Sigmoid colon (tissue), 4 donors: ENCODE measurements around the gene RAB29.

Source experiments
- EP300 ChIP-seq, 4 donors: sonication (generic); formaldehyde crosslinking; IDR thresholded peaks; one replicate each; pipeline ENCODE4 v1.6.1; 2017; ENCODE audit warnings: antibody characterized with exemption in 4 of 4
- POLR2AphosphoS5 ChIP-seq, 4 donors: sonication (generic); formaldehyde crosslinking; IDR thresholded peaks; one replicate each; pipeline ENCODE4 v1.6.1; 2017; ENCODE audit warnings: antibody characterized with exemption in 4 of 4
- TF ChIP-seq, protein P1 (sequence below), 4 experiments: fragments of 450-650 bp in 3 of 4; fragments of 200-600 bp in 1 of 4; IDR thresholded peaks; one replicate each; pipeline ENCODE4 v1.5.1; 2016 to 2019; ENCODE audit warnings: antibody characterized with exemption in 4 of 4, mild to moderate bottlenecking in 3 of 4, moderate library complexity in 2 of 4

DNA sequence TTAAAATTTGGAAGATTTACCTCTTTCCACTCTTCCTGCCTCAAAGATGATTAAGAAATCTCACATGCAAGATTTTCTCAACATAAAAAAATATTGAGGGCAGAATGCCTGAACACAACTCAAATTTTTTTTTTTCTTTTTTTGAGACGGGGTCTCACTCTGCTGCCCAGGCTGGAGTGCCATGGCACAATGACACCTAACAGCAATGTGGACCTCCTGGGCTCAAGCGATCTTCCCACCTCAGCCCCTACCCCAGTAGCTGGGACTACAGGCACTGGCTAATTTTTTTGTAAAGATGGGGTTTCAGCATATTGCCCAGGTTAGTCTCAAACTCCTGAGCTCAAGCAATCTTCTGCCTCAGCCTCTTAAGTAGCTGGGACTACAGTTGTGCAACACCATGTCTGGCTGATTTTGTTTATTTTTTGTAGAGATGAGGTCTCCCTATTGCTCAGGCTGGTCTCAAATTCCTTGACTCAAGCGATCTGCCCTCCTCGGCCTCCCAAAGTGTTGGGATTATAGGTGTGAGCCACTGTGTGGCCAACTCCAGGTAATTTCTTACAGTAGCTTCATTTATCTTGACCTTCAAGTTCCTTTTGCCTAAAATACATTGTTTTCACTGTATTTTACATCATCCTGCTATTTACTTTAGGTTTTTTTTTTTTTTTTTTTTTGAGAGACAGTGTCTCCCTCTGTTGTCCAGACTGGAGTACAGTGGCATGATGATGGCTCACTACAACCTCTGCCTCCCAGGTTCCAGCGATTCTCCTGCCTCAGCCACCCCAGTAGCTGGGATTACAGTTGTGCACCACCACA is 35.7 kb downstream of the RAB29 start:
- TF ChIP-seq, protein P1, sequence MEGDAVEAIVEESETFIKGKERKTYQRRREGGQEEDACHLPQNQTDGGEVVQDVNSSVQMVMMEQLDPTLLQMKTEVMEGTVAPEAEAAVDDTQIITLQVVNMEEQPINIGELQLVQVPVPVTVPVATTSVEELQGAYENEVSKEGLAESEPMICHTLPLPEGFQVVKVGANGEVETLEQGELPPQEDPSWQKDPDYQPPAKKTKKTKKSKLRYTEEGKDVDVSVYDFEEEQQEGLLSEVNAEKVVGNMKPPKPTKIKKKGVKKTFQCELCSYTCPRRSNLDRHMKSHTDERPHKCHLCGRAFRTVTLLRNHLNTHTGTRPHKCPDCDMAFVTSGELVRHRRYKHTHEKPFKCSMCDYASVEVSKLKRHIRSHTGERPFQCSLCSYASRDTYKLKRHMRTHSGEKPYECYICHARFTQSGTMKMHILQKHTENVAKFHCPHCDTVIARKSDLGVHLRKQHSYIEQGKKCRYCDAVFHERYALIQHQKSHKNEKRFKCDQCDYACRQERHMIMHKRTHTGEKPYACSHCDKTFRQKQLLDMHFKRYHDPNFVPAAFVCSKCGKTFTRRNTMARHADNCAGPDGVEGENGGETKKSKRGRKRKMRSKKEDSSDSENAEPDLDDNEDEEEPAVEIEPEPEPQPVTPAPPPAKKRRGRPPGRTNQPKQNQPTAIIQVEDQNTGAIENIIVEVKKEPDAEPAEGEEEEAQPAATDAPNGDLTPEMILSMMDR (IDR thresholded peaks at IDR 0.05): no peak
- TF ChIP-seq EP300 (IDR thresholded peaks at IDR 0.05) (no peak), POLR2AphosphoS5 (IDR thresholded peaks at IDR 0.05) (no peak)
